Colon (tissue), 2 donors: ENCODE data around the gene PTPN22.
"Not testable (repeated sequence)": the region's sequence is repeated elsewhere in the genome, so short reads cannot be mapped to it uniquely, and the experiment has no call there.

Experiments used
- FAIRE-seq: peaks from 2 replicates; lab custom pipeline; 2012; peaks lifted over from hg19 to GRCh38; lab: Jason Lieb, UNC
- donor health status: control.
- donor health status: control.

Gene PTPN22

DNA sequence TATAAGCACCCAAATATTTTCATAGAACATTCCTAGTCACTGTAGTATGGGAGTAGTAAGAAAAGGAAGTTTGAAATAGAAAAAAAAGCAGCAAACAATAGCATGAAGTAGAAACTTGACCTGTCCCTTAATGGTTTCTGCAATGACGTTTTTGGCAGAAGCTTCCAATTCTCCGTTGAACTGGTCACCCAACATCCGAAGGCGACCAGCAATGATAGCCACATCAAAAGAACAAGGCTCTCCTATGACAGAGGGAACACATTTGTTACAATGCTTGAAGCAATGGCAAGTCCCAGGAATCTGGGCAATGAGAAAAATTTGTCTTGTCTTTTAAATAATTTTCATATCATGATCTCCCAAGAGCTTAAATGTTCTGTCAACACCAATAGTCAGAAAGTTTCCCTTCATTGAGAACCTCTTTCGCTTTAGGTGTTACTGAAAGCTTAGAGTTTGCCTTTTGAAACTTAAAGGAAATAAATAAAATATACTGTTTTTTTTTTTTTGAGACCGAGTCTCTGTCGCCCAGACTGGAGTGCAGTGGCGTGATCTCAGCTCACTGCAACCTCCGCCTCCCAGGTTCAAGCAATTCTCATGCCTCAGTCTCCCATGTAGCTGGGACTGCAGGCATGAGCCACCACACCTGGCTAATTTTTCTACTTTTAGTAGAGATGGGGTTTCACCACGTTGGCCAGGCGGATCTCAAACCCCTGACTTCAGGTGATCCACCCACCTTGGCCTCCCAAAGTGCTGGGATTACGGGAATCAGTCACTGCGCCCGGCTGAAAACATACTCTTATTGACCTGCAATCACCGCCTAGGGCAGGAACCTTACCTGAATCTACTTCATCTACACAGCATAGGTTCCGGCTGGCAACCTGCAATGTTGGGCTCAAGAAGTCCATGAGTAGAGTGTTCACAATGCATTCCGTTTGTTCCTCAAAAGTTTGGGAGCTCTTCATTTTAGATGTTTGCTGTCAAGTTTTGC is 15.2 kb upstream of the PTPN22 start:
- no peak for FAIRE-seq

DNA sequence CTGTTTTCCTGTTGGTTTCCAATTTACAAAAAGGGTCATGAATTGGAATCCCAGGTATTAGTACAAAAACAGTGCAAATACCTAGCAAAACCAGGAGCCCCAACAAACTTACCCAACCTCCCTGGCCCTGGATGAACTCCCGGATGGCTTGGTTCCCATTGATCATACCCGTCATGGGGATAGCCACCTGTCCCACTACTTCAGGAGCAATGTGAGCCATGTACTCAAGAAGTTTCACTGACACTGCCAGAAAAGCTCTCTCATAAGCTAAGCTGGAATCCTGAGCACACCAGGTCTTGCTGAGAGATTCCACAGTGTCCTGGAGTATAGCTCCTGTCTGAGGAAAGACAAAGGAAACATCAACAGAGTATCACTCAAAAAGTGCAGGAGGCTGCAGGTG is 10.1 kb upstream of the PTPN22 start:
- FAIRE-seq, result no peak

DNA sequence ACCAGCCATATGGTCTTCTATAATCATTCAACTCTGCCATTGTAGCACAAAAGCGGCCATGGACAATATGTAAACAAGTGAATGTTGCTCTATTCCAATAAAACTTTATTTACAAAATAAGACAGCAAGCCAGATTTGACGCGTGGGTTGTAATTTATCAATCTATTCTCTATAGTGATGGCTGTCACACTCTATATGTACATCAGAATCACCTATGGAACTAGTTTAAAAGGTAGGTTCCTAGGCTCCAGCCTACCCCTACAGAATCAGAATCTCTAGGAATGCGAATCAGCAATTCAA is 8.2 kb upstream of the PTPN22 start:
- no peak for FAIRE-seq

DNA sequence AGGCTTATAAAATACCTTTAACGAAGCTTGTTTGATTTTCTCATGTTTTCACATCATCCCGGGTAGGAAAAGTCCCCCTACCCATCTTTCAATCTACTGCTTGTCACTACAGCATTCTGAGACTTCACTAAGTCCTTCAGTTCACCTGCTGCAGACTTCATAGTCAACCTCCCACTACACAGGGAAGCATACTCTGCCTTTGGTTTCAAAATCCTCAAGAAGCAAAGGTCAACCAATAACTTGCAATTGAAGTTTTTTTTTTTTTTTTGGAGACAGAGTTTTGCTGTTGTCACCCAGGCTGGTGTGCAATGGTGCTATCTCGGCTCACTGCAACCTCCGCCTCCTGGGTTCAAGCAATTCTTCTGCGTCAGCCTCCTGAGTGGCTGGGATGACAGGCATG is 4.7 kb upstream of the PTPN22 start:
- FAIRE-seq, result no peak

DNA sequence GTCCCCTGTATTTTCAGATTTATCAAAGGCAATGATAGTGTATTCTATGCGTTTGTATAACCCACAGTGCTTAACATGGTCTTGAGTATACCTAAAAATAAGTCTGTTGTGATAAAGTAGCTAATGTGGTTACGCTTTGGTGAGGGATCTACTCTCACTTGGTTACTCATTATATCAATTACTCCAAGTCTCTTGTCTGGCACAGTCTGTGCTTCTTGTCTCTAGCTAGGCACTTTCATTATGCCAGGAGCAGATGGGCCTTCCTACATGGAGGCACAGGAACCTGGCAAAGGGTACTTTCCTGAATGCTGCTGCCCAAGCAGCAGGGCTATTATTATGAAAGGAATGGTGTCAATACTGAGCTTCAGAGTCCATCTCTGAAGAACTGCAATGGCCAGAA is 4.2 kb upstream of the PTPN22 start:
- no peak for FAIRE-seq

DNA sequence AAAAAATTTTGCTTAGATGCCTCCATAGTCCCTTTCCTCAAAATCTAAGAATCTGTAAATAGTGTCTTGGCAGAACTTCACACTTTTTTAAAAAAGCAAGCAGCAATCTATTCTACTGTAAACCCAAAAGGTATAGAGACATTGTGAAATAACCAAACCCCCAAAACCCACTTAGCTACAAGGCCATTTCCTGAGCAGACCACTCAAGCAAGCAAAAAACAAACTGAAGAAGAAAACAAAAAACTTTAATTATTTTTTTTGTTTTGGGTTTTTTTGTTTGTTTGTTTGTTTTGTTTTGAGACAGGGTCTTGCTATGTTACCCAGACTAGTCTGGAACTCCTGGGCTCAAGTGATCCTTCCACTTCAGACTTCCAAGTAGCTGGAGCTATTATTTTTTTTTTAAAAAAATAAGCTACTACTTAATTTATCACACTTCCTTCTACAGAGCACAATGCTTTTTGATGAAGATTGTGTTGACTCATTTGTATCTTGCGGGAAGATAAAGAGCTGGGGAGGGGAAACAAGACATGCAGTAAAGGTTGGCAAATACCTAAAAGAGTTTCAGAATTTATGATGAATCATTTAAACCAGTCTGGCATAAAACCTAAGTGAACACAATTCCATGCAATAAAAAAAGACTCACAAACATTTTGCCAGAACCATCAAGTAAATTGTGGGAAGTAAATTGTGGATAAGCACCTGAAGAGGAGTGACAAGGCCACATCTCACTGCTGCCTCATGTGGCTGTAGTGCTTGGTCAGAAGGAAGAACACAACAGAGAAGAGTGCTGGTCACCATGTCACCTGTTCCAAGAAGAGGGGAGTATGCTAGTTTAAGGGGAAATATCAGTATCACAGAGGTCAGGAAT is 2.7 kb upstream of the PTPN22 start:
- FAIRE-seq, result peak; percentile 84

DNA sequence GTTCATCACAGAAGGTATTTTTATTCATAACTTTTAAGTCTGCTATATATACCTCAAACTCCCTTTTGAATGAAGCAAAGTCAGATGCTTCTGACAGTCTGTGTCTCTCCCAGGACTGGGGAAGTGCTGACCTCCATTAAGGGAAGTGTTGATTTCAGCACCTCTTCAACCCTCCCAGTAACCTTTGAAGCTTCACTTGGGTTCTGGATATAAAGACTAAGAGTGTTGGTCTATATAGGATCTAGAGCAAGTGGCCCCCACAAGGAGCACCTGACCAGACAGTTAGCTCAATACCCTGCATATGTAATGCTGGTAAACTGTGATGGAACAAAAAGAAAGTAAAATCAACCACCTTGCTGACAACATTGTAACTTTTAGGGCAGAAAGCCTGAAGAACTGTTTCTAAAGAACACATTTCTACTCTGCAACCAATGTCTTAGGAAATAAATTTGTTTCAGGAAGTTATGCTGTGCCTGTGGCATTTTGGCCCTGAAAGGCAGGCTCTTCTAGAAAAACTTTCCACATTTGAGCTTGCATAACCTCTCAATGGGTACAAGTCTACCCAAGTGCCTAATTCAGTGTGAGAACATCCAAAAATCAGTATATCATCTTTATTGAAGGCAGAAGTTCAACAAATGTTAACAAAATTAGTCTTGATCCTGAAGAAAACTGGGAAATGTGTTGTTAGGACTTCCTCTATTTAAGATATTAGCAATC is 865 bp upstream of the PTPN22 start:
- FAIRE-seq, result no peak

DNA sequence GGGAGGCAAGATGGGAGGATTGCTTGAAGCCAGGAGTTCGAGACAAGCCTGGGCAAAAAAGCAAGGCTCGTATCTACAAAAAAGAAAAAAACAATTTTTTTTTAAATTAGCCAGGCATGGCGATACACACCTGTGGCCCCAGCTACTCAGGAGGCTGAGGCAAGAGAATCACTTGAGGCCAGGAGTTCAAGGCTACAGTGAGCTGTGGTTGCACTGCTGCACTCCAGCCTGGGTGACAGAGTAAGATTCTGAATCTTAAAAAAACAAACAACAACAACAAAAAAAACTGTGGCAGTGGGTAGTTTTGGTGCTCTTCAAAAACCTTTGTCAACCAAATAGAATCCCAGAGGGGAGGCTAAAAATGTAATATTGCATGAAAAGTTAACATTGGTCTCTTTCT is 734 bp downstream of the PTPN22 start:
- no peak for FAIRE-seq

DNA sequence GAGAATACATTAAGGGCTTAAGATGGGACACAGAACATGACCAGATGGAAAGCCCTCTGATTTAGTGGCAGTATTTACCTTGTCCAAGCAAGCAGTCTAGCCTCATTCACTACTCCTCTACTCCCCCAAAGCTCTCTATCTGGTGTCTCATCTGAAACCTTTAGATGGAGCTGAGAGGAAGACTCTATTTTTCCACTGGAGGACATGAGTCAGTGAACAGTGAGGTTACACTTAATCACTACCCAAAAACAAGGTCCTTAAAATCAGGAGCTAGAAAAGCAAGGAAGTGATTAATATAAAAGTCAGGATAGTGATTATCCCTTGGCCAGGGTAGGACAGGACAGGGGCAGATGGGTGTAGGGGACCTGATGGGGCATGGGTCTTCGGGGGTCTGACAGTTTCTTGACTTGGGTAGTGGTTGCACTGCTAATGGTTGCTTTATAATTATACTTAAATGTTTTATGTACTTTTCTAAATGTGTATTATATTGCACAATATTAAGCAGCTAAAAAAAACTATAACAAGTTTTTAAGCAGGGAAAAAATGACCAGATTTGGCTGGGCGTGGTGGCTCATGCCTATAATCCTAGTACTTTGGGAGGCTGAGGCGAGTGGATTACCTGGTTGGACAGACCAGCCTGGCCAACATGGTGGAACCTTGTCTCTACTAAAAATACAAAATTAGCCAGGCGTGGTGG is 3.0 kb downstream of the PTPN22 start:
- FAIRE-seq, result no peak

DNA sequence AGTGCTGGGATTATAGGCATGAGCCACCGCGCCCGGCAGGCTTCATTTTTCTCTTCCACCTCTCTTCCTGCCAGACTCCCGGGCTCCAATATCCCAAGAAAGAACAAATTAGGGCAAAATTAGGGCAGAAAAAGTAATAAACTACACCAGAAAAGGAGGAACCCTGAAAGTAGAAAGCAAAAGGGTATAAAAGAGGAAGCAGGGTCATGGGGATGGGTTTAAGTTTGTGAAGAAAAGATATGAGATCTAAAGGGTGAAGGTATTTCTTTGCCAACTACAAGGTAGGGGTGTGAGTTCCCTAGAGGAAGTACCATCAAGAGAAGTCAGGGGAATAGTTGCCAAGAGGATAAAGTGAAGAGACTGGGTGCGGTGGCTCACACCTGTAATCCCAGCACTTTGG is 9.9 kb downstream of the PTPN22 start:
- FAIRE-seq, result no peak

DNA sequence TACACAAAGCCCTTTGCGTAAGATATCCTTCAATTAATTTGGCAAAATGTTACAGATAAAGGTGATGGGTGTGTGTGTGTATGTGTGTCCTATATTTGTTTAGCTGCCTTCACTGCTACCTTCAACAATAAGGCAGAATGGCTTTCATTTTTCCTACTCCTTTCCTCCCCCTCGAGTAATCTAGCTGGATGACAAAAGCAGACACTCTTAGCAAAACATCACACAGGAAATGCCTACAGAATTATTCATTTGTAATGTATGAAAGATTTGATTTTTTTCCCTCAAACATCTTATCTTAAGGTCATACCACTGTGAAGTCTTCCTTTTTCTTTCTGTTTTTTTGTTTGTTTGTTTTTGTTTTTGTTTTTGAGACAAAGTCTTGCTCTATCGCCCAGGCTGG is 10.6 kb downstream of the PTPN22 start:
- FAIRE-seq, result no peak

DNA sequence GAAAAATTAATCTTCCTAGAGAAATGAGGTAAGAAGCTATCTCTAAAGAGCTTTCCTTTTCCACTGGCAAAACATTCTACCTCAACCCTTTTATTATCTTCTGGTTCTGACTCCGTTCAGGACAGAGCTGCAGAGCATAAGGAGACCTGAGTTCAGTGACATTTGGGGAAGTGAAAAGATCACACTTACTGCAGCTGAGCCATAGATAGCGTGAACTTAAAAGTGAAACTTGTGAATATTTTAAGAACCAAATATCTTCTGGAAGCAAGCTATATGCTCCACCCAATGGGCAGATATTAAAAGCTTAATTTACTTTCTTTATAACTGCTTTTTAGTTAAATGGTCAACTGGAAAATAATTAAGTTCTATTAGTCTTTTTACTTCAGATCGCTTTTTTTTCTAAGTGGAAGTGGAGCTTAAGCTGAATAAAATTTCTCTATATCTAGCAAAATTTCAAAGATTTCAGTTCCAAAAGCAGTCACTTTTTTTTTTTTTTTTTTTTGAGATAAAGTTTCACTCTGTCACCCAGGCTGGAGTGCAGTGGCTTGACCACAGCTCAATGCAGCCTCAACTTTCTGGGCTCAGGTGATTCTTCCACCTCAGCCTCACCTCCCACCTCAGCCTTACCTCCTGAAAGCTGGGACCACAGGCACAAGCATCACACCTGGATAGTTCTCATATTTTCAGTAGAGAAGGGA is 11.9 kb downstream of the PTPN22 start:
- no peak for FAIRE-seq

DNA sequence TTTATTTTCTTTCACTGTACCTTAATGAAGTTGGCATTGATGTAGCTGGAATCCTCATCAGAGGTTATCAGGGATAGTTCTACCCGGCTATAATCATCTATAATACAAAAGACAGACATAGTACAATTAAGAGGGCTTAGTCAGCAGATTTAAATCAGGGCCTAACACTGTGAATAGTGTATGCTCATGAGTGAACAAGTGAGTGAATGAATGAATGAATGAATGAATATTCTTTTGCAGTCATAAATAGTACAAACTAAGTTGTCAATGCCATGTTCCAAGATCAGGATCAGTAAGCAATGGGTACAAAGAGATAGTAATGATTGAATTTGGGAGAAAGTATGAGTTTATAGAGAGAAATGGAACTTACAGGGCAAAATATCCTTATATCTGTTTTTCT is 12.5 kb downstream of the PTPN22 start:
- no peak for FAIRE-seq

DNA sequence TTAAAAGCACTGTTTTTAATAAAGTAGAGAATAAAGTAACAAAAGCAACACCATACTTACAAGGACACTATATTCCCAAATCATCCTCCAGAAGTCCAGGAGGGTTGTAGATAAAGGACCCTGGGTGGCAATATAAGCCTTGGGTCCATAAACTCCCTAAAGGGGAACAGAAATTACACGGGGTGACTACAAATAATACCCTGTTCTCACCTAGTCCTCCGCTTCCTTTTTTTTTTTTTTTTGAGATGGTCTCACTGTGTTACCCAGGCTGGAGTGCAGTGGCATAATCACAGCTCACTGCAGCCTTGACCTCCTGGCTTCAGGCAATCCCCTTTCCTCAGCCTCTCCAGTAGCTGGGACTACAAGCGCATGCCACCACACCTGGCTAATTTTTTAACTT is 13.1 kb downstream of the PTPN22 start:
- FAIRE-seq, result no peak

DNA sequence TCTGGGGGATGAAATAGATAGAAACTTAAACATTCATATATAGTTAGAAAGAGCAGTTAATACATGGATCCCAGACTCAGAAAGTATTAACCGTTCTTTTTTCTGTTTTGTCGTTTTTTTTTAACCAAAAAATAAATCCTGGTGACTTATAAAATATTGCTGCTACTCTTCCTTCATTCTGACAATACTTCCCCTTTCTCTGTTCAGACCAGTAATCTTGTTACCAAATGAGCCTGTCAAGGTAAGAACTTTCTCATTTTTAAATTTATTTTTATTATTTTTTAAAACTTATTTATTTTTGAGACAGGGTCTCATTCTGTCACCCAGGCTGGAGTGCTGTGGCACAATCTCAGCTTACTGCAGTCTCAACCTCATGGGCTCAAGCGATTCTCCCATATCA is 13.7 kb downstream of the PTPN22 start:
- FAIRE-seq, result no peak

DNA sequence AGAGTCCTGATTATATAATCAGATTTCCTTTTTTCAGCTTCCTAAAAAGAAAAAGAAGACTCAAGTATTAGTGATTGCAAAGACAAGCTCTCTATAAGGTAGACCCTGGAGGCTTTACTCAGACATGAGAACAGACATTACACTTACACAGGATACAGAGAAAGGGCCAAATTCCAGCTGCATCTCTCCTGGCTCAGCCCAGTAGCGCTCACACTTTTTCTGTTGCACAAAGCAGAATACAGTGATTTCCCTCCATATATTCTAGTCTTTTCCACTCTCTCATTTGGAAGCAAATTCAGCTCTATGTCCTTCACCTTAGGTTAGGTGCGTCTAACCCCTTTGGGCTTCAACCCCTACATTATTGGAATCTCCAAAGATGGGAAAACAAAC is 15.1 kb downstream of the PTPN22 start:
- FAIRE-seq, result no peak

DNA sequence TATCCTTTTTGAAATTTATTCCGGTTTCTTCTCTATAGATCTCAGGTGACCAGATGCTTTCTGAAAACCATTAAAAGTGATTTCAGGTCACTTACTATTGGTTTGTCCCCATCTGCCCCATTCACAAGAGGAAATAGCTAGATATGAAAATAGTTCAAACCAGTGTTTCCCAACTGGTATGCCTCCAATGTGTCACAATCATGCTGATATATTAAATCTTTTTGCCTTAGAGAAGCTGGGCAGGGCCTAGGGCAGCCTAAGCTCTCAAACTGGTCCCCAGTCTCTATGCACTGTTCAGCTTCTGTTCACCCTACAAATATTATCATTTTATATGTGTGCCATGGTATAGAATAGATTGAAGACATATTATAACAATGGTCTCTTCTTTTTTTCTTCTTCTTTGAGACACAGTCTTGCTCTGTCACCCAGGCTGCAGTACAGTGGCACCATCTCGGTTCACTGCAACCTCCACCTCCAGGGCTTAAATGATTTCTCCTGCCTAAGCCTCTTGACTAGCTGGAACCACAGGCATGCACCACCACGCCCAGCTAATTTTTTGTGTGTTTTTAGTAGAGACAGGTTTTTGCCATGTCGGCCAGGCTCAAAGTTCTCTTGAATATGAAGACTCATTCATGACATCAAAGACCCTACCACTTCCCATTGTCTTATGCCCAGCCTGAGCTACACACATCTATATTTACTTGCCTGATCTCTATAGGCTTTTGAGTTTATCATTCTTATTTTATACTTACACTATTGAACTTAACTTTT is 15.7 kb downstream of the PTPN22 start:
- FAIRE-seq, result no peak

DNA sequence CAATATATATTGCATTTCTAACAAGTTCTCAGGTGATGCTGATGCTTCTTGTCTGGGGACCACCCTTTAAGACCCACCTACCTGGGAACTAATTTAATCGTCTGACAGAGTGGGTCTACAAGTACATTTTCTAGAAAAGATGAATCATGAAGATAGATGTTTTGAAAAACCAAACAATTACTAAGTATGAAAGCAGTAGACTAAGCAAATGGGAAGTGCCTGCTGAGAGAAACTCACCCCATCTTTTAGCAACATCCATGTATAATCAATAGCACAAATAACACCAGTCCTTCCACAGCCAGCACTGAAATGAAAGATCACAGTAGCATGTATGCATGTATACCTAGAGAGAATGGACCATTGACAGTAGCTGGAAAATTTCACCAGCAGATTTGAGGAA is 17.3 kb downstream of the PTPN22 start:
- no peak for FAIRE-seq

DNA sequence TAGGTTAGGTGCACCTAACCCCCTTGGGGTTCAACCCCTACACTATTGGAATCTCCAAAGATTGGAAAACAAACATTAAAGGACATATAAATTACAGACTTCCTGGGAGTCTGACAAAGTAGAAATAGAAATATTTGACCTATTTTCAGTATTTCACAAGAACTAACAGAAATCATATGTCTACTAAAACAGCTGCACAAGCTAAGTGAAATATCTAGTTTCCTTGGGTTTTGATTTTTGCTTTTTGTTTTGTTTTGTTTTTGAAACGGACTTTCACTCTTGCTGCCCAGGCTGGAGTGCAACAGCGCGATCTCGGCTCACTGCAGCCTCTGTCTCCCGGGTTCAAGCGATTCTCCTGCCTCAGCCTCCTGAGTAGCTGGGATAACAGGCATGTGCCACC is 18.8 kb downstream of the PTPN22 start:
- FAIRE-seq, result not testable (repeated sequence)

DNA sequence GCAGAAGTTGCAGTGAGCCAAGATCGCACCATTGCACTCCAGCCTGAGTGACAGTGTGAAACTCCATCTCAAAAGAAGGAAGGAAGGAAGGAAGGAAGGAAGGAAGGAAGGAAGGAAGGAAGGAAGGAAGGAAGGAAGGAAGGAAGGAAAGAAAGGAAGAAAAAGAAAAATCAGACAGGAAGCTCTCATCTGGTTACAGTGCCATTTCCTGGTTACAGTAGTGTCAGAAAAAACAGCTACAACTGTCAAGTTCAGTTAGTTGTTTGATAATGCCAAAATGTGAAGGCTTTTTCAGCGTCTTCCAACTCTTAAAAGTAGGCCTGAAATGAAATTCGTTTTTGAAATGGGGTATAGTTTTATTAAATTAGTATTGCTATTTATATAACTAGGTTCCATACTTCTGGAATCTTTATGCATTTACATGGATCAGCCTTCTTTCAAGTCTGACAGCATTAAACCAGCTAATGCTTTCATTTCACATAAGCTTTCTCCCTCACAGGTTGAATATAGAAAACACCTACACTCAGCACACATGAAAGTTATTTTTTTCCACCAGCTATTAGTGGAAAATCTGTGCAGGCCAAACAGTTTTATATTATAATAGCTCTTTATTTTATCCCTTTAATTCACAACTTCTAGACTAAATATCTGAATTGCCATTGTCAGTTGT is 21.2 kb downstream of the PTPN22 start:
- FAIRE-seq, result no peak
